Fibroblast of skin of left quadriceps (primary cell): Measurements from ENCODE around the gene SDSL.

Experiments
- DNase-seq, 2 experiments: peaks; one replicate each; pipeline ENCODE4 v3.0.0-alpha.2; 2013; ENCODE audit warnings: low read depth in 2 of 2

The SDSL gene

GRCh38 chr12:113420996-113421595 lies 1.1 kb upstream of the SDSL start:
- DNase-seq = no peak

GRCh38 chr12:113422886-113423669 lies 898 bp downstream of the SDSL start:
- DNase-seq = no peak

- DNase-seq = no peak
Measured at GRCh38 chr12:113424456-113424855, 2.3 kb downstream of the SDSL start.

- DNase-seq = peak in 1 of 2 experiments; percentile 16
Measured at GRCh38 chr12:113424915-113425823, 3.0 kb downstream of the SDSL start.

GRCh38 chr12:113425960-113426453 lies 3.8 kb downstream of the SDSL start:
- DNase-seq = no peak

- DNase-seq = no peak
Measured at GRCh38 chr12:113427882-113428281, 5.7 kb downstream of the SDSL start.

GRCh38 chr12:113428482-113428881 lies 6.3 kb downstream of the SDSL start:
- DNase-seq = no peak

- DNase-seq = no peak
Measured at GRCh38 chr12:113432986-113433385, 10.8 kb downstream of the SDSL start.

GRCh38 chr12:113435367-113435766 lies 13.2 kb downstream of the SDSL start:
- DNase-seq = no peak

- no peak for DNase-seq
Measured at GRCh38 chr12:113436586-113436985, 14.4 kb downstream of the SDSL start.

- no peak for DNase-seq
Measured at GRCh38 chr12:113436993-113437728, 15.0 kb downstream of the SDSL start.

- no peak for DNase-seq
Measured at GRCh38 chr12:113437729-113438100, 15.5 kb downstream of the SDSL start.

GRCh38 chr12:113438523-113439300 lies 16.5 kb downstream of the SDSL start:
- no peak for DNase-seq

GRCh38 chr12:113439301-113439597 lies 17.1 kb downstream of the SDSL start:
- no peak for DNase-seq

GRCh38 chr12:113439606-113440030 lies 17.4 kb downstream of the SDSL start:
- DNase-seq = no peak

GRCh38 chr12:113440336-113440735 lies 18.2 kb downstream of the SDSL start:
- DNase-seq = no peak

- DNase-seq = no peak
Measured at GRCh38 chr12:113440947-113441782, 19.0 kb downstream of the SDSL start.

- DNase-seq = no peak
Measured at GRCh38 chr12:113443030-113443539, 20.9 kb downstream of the SDSL start.

- no peak for DNase-seq
Measured at GRCh38 chr12:113445544-113446171, 23.5 kb downstream of the SDSL start.
